VCaP (cell line): Measurements from ENCODE around the gene ARNT2.

Source experiments
- H3K27ac ChIP-seq: fragments of 450-650 bp; 2 replicates; pipeline ENCODE4 v1.5.1; 2017
- TF ChIP-seq, protein P1 (sequence below): fragments of 450-650 bp; conservative IDR thresholded peaks from 2 replicates; pipeline ENCODE4 v1.5.1; 2017; ENCODE audit warnings: mild to moderate bottlenecking, moderate library complexity

ARNT2 gene

DNA sequence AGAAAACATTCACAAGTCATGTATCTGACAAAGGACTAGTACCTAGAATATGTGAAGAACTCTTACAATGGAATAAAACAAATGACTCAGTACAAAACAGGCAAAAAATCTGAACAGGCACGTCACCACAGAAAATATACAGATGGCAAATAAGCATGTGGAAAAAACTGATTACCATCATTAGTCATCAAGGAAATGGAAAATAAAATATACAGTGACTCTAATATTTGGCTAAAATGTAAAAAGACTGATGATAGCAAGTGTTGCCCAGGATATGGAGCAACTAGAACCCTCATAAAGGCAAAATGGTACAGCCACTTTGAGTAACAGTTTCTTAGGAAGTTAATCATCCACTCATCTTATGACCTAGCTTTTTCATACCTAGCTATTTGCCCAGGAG is 195.2 kb downstream of the ARNT2 start:
- TF ChIP-seq, protein P1, sequence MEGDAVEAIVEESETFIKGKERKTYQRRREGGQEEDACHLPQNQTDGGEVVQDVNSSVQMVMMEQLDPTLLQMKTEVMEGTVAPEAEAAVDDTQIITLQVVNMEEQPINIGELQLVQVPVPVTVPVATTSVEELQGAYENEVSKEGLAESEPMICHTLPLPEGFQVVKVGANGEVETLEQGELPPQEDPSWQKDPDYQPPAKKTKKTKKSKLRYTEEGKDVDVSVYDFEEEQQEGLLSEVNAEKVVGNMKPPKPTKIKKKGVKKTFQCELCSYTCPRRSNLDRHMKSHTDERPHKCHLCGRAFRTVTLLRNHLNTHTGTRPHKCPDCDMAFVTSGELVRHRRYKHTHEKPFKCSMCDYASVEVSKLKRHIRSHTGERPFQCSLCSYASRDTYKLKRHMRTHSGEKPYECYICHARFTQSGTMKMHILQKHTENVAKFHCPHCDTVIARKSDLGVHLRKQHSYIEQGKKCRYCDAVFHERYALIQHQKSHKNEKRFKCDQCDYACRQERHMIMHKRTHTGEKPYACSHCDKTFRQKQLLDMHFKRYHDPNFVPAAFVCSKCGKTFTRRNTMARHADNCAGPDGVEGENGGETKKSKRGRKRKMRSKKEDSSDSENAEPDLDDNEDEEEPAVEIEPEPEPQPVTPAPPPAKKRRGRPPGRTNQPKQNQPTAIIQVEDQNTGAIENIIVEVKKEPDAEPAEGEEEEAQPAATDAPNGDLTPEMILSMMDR = no peak
- H3K27ac ChIP-seq = no peak overlapping the region

DNA sequence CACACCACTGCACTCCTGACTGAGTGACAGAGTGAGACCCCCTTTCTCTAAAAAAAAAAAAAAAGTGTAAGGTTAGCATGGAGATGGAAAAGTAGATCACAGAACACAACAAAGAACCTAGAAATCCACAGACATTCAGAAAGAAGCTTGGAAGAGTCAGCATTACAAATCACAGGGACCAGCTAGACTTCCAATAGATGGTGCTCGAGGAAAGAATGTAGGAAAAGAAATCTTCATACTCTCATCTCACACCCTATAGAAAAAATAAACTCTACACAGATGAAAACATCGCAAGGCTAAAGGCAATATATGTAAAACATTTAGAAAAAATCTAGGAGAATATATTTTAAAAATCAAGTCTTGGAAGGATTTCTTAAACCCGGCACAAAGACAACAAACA is 196.4 kb downstream of the ARNT2 start:
- TF ChIP-seq, protein P1 = no peak
- no peak overlapping the region for H3K27ac ChIP-seq

DNA sequence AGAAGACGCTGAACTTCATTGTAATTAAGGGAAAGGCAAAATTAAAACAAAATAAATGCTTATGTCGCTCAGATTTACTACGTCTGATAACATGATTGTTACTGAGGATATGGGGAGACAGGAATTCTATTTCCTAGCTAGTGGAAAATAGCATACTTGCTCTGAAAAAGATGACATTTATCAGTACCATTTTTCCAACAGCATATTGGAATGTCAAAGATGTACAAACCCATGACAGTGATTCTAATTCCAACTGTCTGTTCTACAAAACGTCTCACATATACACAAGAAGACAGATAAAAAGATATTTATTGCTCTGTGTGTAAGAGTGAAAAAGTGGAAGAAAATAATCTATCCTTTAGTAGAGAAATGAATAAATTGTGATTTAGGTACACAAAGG is 197.1 kb downstream of the ARNT2 start:
- TF ChIP-seq, protein P1 = no peak
- no peak overlapping the region for H3K27ac ChIP-seq

DNA sequence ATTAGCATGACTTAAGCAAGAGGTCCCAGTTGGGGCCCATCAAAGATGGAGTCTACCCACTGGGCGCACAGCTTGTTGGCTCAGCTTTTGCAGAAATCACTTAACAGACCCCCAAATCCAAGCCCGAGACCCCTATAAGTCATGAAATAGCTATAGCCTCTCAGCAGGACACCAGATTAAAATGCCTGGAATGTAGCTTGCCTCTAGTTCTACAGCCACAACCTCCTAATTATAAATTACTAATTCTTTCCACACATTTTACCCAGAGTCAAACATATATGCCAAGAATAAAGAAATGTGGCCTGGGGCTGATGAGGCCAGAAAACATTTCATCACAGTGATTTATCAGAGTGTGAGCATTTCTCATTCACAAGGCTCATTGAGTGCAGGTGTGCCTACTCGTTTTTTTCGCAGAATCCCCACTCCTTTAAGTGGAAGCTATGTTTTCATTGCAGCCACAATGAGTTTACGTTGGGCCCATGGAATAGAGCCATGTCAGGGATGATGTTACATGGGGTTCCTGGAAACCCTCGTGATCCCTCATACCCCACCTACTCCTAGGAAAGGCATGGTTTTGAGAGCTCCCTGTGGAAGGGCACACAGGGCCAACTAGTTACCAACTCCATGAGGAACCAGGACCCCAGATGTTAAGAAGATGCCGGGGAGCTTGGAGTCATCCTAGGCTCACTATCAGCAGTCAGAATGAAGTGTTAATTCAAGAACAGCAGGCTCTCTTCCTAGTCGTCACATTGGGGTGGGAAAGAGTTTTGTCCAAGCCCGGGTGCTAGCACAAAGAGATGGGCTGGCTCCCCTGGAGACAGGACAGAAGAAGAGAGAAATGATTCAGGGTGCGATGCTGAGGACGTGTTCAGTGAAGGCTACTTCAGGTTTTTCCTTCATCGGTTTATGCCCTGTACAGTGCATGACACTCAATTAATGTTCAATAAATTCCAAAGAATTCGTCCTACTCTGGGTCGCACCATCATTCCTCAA is 200.7 kb downstream of the ARNT2 start:
- H3K27ac ChIP-seq = no peak overlapping the region
- TF ChIP-seq, protein P1 = no peak

DNA sequence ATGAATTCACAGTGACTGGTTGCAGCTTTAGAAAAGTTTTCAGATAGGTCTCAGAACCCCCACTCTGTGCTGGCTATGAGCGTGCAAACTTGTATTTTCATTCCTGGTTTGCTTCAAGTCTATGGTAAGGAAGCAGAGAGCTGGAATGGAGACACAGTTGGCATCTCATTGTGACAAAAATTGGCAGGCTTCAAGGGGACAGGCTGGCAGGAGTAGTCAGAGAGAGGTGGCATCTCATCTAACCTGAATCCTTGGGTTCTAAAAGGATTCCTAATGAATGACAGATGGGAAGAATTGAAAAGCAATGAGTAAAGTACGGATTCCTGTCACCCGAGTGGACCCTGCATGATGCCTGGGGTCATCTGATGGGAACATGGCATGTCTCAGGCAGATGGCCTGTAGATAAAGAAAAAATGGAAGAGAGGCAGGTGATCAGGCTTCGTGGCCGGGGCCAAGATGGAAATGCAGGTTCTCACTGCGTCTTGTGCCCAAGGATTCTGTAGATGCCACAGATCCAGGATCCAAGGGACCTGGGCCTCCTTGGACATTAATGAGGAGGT is 201.5 kb downstream of the ARNT2 start:
- TF ChIP-seq, protein P1 = no peak
- no peak overlapping the region for H3K27ac ChIP-seq

DNA sequence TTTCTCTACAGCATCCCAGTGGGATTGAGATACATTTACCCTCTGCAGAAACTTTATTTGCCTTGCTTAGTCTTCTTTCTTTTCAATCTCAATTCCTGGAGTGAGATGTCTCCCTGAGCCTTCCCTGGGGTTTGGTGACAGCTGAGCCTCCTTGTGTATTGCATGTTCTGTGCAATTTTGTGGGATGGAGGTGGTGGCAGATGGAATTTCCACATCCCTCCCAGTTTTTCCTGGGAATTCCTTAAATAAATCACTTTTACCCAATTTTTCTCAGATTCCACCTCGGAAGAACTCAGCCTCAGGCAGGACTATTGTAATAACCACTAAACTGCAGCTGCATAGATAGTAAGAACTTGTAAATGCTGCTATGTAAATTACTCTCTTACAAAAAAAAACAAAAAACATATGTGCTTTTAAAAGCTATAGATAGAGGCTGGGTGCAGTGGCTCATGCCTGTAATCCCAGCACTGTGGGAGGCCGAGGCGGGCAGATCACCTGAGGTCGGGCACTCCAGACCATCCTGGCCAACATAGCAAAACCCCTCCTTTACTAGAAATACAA is 202.4 kb downstream of the ARNT2 start:
- no peak overlapping the region for H3K27ac ChIP-seq
- TF ChIP-seq, protein P1 = no peak

DNA sequence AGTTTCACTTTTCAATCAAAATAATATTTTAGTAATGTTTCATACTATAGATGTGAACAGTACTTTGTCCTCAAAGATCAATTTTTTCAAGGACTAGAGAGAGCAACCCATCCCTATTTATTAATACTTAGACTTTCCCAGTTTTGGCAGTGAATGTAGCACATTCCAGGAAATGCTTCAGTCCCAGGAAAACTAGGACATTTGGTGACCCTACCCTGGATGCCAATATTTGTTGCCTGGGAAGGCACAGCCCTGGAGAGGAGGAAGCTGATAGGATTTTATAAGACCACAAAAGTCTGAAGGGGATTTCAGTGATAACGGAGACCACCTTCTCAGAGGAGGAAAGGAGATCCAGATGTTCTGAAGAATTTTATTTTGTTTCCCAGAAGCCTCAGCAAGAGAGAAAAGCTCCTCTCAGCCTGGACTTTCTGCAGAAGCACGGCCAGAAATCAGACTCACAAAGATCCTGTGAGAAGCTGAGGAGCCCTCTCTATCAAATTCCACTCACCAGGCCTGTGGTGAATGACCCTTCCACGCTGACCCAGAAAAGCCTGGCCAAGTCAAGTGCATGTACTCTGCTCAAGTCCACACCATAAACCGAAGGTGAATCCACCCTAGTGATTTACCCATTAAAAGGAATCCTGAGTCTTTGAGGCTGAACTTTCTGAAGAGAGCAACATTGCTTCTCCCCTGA is 203.3 kb downstream of the ARNT2 start:
- H3K27ac ChIP-seq = no peak overlapping the region; the same call in 1 of the 2 replicates
- TF ChIP-seq, protein P1 = no peak
